H1 (cell line): ENCODE measurements around the gene MAP1LC3C. TPM values are rescaled to one million over a fixed set of nuclear protein-coding genes. Genes with fewer than 3 reads are reported as not detected.

Source experiments
- CTCF ChIA-PET: fragments of 300-600 bp; sonication (Branson Sonifier 250); formaldehyde crosslinking; loops from one replicate; lab custom pipeline; 2021; ENCODE audit not compliant: partially characterized antibody; lab: Charles Lee
- POLR2A ChIA-PET: fragments of 300-600 bp; sonication (Branson Sonifier 250); formaldehyde crosslinking; loops from one replicate; lab custom pipeline; 2021; ENCODE audit warnings: inconsistent platforms; ENCODE audit not compliant: partially characterized antibody; lab: Charles Lee
- DNase-seq, 2 experiments: peaks; one replicate each; pipeline versions ENCODE4 v3.0.0 to v3.0.0-alpha.2; 2010 to 2022; ENCODE audit warnings: low spot score in 2 of 2, low read depth in 1 of 2, mixed read lengths in 1 of 2
- FAIRE-seq: peaks from 2 replicates; lab custom pipeline; 2011; peaks lifted over from hg19 to GRCh38; lab: Jason Lieb, UNC
- H2AFZ ChIP-seq: 2 replicates; pipeline ENCODE4 v1.8.1; 2012; ENCODE audit warnings: low read length, inconsistent platforms
- H2AK5ac ChIP-seq: 2 replicates; pipeline ENCODE4 v1.6.1; 2013; ENCODE audit warnings: low read depth, low read length
- H2BK120ac ChIP-seq: replicated peaks from 2 replicates; pipeline ENCODE3; 2013; ENCODE audit warnings: low read depth, low read length, inconsistent platforms
- H2BK12ac ChIP-seq: 2 replicates; pipeline ENCODE4 v1.6.1; 2013; ENCODE audit warnings: low read depth, low read length
- H2BK15ac ChIP-seq: 2 replicates; pipeline ENCODE4 v1.6.1; 2013; ENCODE audit warnings: low read length
- H2BK20ac ChIP-seq: 2 replicates; pipeline ENCODE4 v1.6.1; 2013; ENCODE audit warnings: low read length
- H2BK5ac ChIP-seq: 2 replicates; pipeline ENCODE4 v1.6.1; 2013; ENCODE audit warnings: low read depth, low read length
- H3K14ac ChIP-seq: 2 replicates; pipeline ENCODE4 v1.6.1; 2013; ENCODE audit warnings: inconsistent platforms; ENCODE audit not compliant: insufficient read length
- H3K18ac ChIP-seq: 2 replicates; pipeline ENCODE4 v1.6.1; 2013; ENCODE audit warnings: low read length; ENCODE audit errors: extremely low read depth
- H3K23ac ChIP-seq: 2 replicates; pipeline ENCODE4 v1.6.1; 2013; ENCODE audit warnings: inconsistent platforms; ENCODE audit not compliant: insufficient read length
- H3K23me2 ChIP-seq: 2 replicates; pipeline ENCODE4 v1.6.1; 2013; ENCODE audit warnings: low read depth, low read length
- H3K27ac ChIP-seq: 2 replicates; pipeline ENCODE4 v1.6.1; 2011; ENCODE audit warnings: low read depth, low read length, inconsistent platforms
- H3K27me3 ChIP-seq, 4 experiments: replicated peaks in 1 of 4; 1 replicate in 1 of 4; 2 replicates in 3 of 4; pipeline versions ENCODE4 v1.6.1 to v1.8.1; 2011 to 2013; ENCODE audit warnings: low read length in 3 of 4, mild to moderate bottlenecking in 3 of 4, inconsistent platforms in 2 of 4, mixed read lengths in 2 of 4, moderate library complexity in 1 of 4; ENCODE audit not compliant: control insufficient read depth in 3 of 4, insufficient read depth in 3 of 4; ENCODE audit errors: extremely low read depth in 1 of 4
- H3K36me3 ChIP-seq, 4 experiments: 2 replicates each; pipeline versions ENCODE4 v1.6.1 to v1.8.1; 2011 to 2013; ENCODE audit warnings: mild to moderate bottlenecking in 4 of 4, low read length in 3 of 4, moderate library complexity in 2 of 4, control low read depth in 1 of 4, inconsistent platforms in 1 of 4; ENCODE audit not compliant: insufficient read depth in 4 of 4, control insufficient read depth in 2 of 4
- H3K4ac ChIP-seq: replicated peaks from 2 replicates; pipeline ENCODE3; 2013; ENCODE audit warnings: low read length, low read depth, mixed read lengths, inconsistent platforms; ENCODE audit not compliant: insufficient read length
- H3K4me1 ChIP-seq, 4 experiments: replicated peaks in 1 of 4; 1 replicate in 1 of 4; 2 replicates in 3 of 4; pipeline versions ENCODE4 v1.6.1 to v1.8.1; 2011 to 2013; ENCODE audit warnings: low read length in 3 of 4, inconsistent platforms in 2 of 4, mixed read lengths in 1 of 4; ENCODE audit not compliant: insufficient read depth in 4 of 4, control insufficient read depth in 3 of 4
- H3K4me2 ChIP-seq, 2 experiments: 2 replicates each; pipeline versions ENCODE4 v1.6.1 to v1.8.1; 2011 to 2013; ENCODE audit warnings: low read depth in 2 of 2, low read length in 2 of 2, control low read depth in 1 of 2, inconsistent platforms in 1 of 2, mild to moderate bottlenecking in 1 of 2; ENCODE audit not compliant: insufficient read depth in 1 of 2
- H3K4me3 ChIP-seq, 4 experiments: fragments of 200-600, 300-600 bp in 1 of 4; sonication (generic), shearing (Covaris generic), sonication (Bioruptor Twin) in 1 of 4; 2 replicates each; pipeline versions ENCODE4 v1.5.1 to v1.8.1; 2011 to 2016; ENCODE audit warnings: low read length in 4 of 4, low read depth in 3 of 4, control low read depth in 2 of 4, inconsistent platforms in 2 of 4, mild to moderate bottlenecking in 2 of 4, mixed read lengths in 1 of 4, moderate library complexity in 1 of 4; ENCODE audit not compliant: insufficient read depth in 2 of 4; ENCODE audit errors: extremely low read depth in 1 of 4
- H3K56ac ChIP-seq: replicated peaks from 2 replicates; pipeline ENCODE3; 2013; ENCODE audit warnings: low read depth, mild to moderate bottlenecking, mixed read lengths, low read length, inconsistent platforms; ENCODE audit not compliant: insufficient read length
- H3K79me1 ChIP-seq: 2 replicates; pipeline ENCODE4 v1.6.1; 2013; ENCODE audit warnings: low read depth, low read length, control low read depth
- H3K79me2 ChIP-seq, 2 experiments: 2 replicates each; pipeline versions ENCODE4 v1.6.1 to v1.8.1; 2012 to 2013; ENCODE audit warnings: low read length in 2 of 2, mild to moderate bottlenecking in 2 of 2, inconsistent platforms in 1 of 2; ENCODE audit not compliant: insufficient read depth in 2 of 2, control insufficient read depth in 1 of 2
- H3K9ac ChIP-seq, 4 experiments: replicated peaks in 1 of 4; 1 replicate in 1 of 4; 2 replicates in 3 of 4; pipeline versions ENCODE4 v1.6.1 to v1.8.1; 2011 to 2013; ENCODE audit warnings: low read depth in 3 of 4, low read length in 3 of 4, control low read depth in 2 of 4, mild to moderate bottlenecking in 2 of 4, moderate library complexity in 2 of 4, inconsistent platforms in 1 of 4; ENCODE audit errors: extremely low read depth in 1 of 4
- H3K9me3 ChIP-seq, 2 experiments: 2 replicates each; pipeline versions ENCODE4 v1.6.1 to v1.8.1; 2012 to 2013; ENCODE audit warnings: mild to moderate bottlenecking in 2 of 2, moderate library complexity in 2 of 2, control low read depth in 1 of 2, inconsistent platforms in 1 of 2, low read depth in 1 of 2, low read length in 1 of 2, mixed read lengths in 1 of 2; ENCODE audit not compliant: insufficient read depth in 2 of 2
- H4K20me1 ChIP-seq, 2 experiments: replicated peaks in 1 of 2; 2 replicates each; pipeline versions ENCODE3 to v1.8.1; 2011 to 2013; ENCODE audit warnings: inconsistent platforms in 2 of 2, low read length in 2 of 2, mild to moderate bottlenecking in 1 of 2; ENCODE audit not compliant: insufficient read depth in 2 of 2, control insufficient read depth in 1 of 2
- H4K5ac ChIP-seq: 2 replicates; pipeline ENCODE4 v1.6.1; 2013; ENCODE audit warnings: low read length, low read depth, mixed read lengths, inconsistent platforms; ENCODE audit not compliant: insufficient read length
- H4K8ac ChIP-seq: 2 replicates; pipeline ENCODE4 v1.8.0; 2013; ENCODE audit warnings: mild to moderate bottlenecking, moderate library complexity, low read length, inconsistent platforms; ENCODE audit not compliant: insufficient read depth; ENCODE audit errors: extremely low read depth
- H4K91ac ChIP-seq: replicated peaks from 2 replicates; pipeline ENCODE3; 2013; ENCODE audit warnings: low read length, mixed read lengths, inconsistent platforms; ENCODE audit not compliant: insufficient read length
- BCL11A ChIP-seq, 2 experiments: IDR thresholded peaks; one replicate each; pipeline ENCODE4 v1.6.1; 2011; ENCODE audit warnings: low read depth in 2 of 2, low read length in 2 of 2, mild to moderate bottlenecking in 2 of 2
- CEBPB ChIP-seq: IDR thresholded peaks from 2 replicates; pipeline ENCODE4 v1.6.1; 2012; ENCODE audit warnings: low read depth, low read length
- EZH2 ChIP-seq: fragments of 200-600 bp; sonication (generic); IDR thresholded peaks from 2 replicates; pipeline ENCODE4 v1.7.1; 2012; ENCODE audit warnings: low read depth, mild to moderate bottlenecking, moderate library complexity, low read length, inconsistent platforms; ENCODE audit not compliant: severe bottlenecking
- WGBS, 2 experiments: shearing (Covaris generic) in 1 of 2; methylation state at CpG; one replicate each; pipeline versions ENCODE4 v1.1.6 to v1.1.7; 2013 to 2015; ENCODE audit warnings: low lambda C conversion rate in 2 of 2, mixed read lengths in 2 of 2, inconsistent platforms in 1 of 2, low coverage in 1 of 2, missing lambda C conversion rate in 1 of 2; ENCODE audit not compliant: insufficient replicate concordance in 2 of 2, insufficient coverage in 1 of 2, insufficient read length in 1 of 2; ENCODE audit errors: extremely low coverage in 1 of 2, missing lambda C conversion rate in 1 of 2; 5-methylcytosine and 5-hydroxymethylcytosine counted together
- polyA plus RNA-seq, 7 experiments: library from polyadenylated mRNA; depleted of rRNA in 3 of 7; stranded (reverse) in 5 of 7; unstranded in 2 of 7; fragments of >200 nt in 5 of 7; fragments of 200-250 nt in 2 of 7; gene quantifications; 1 replicate in 5 of 7; 2 replicates in 1 of 7; 4 replicates in 1 of 7; pipeline versions ENCODE4 v1.2.1 to v1.2.3, GENCODE V29; 2011 to 2013; ENCODE audit warnings: missing spikeins in 2 of 7, mixed read lengths in 2 of 7
- total RNA-seq: library from RNA; stranded (reverse); fragmentation: NEBNext Ultra II Directional; extraction: Animal tissue kit (Norgen Biotek cat#: 25700); gene quantifications from 2 replicates; pipeline ENCODE4 v1.2.1, GENCODE V29; 2021

MAP1LC3C gene
- total and polyA plus RNA-seq, 2 of the 8 experiments (the other 6 are each of a cell fraction or from before 2014, with no cell fraction given), result 1.7 to 3.2 TPM

DNA sequence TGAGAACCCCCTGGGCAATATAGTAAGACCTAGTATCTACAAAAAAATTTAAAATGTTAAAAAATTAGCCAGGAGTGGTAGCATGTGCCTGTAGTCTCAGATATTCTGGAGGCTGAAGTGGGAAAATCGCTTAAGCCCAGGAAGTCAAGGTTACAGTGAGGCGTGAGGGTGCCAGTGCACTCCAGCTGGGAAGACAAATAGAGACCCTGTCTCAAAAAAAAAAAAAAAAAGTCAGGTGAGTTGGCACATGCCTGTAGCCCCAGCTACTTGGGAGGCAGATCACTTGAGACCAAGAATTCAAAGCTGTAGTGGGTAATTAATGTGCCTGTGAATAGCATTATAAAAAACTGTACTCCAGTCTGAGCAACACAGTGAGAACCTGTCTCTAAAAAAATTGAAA is 36.7 kb downstream of the MAP1LC3C start:
- Histone ChIP-seq H2BK5ac (no peak overlapping the region), H2BK120ac (no peak overlapping the region), H3K56ac (no peak overlapping the region), H2BK12ac (no peak overlapping the region), H3K9me3 (no peaks in the 10 kb centered on the region), H3K4ac (no peak overlapping the region), H4K91ac (no peak overlapping the region), H3K23me2 (no peaks in the 10 kb centered on the region), H3K79me2 (no peaks in the 10 kb centered on the region), H4K8ac (no peak overlapping the region), H3K36me3 (no peaks in the 10 kb centered on the region), H3K4me3 (no peak overlapping the region), H3K9ac (no peak overlapping the region), H3K79me1 (no peaks in the 10 kb centered on the region), H4K5ac (no peak overlapping the region), H3K14ac (no peak overlapping the region), H2AK5ac (no peak overlapping the region), H3K4me2 (no peak overlapping the region), H2BK15ac (no peak overlapping the region), H3K23ac (no peak overlapping the region), H3K4me1 (no peaks in the 10 kb centered on the region), H4K20me1 (no peaks in the 10 kb centered on the region), H3K27me3 (no peaks in the 10 kb centered on the region), H2AFZ (no peak overlapping the region), H2BK20ac (no peak overlapping the region), H3K18ac (no peak overlapping the region), H3K27ac (no peak overlapping the region)
- DNase-seq (no peak), FAIRE-seq (no peak)
- CTCF ChIA-PET, result interaction anchor here (0.5 to 1.0 kb wide), 2 partner anchors 10 to 36 kb away, joined by 3 to 4 read pairs; no protein-coding TSS in a partner anchor
- TF ChIP-seq CEBPB (no peak), EZH2 (no peak), BCL11A (IDR thresholded peaks at IDR 0.05; ENCODE audit: low read depth in 2 of 2, low read length in 2 of 2) (no peak)
- POLR2A ChIA-PET, result no interaction called here
- WGBS, 2 experiments, result 80% methylated on average over 2 of the region's 2 CpGs; no CpG with 5 or more reads in 1 of the 2 experiments
